A549 (cell line): ENCODE measurements around the gene LEPROT. TPM values are rescaled to one million over a fixed set of nuclear protein-coding genes. Genes with fewer than 3 reads are reported as not detected.

ENCODE experiments used
- ATAC-seq, 2 experiments: fragments of 200-7000 bp in 1 of 2; fragments of >200 bp in 1 of 2; cut with Nextera tagmentation in 1 of 2; cut with Tn5 transposase in 1 of 2; 3 replicates each; pipeline versions ENCODE4 v1.8.0 to v1.9.1; 2018 to 2020; ENCODE audit warnings: mild to moderate bottlenecking in 1 of 2, moderate library complexity in 1 of 2
- CTCF ChIA-PET: fragments of 300-600 bp; sonication (Branson Sonifier 250); formaldehyde crosslinking; extraction: SDS; loops from one replicate; lab custom pipeline; 2021; ENCODE audit warnings: antibody characterized with exemption, inconsistent platforms; lab: Yijun Ruan, JAX
- POLR2A ChIA-PET: fragments of 350-600 bp; formaldehyde crosslinking; extraction: SDS; loops from one replicate; lab custom pipeline; 2021; ENCODE audit warnings: antibody characterized with exemption, inconsistent platforms; lab: Yijun Ruan, JAX
- DNase-seq, 2 experiments: peaks; one replicate each; pipeline versions ENCODE4 v3.0.0 to v3.0.0-alpha.2; 2011 to 2016; ENCODE audit warnings: low read depth in 1 of 2, low spot score in 1 of 2
- FAIRE-seq: peaks from 2 replicates; lab custom pipeline; 2011; peaks lifted over from hg19 to GRCh38; lab: Jason Lieb, UNC
- H3K27ac ChIP-seq, 2 experiments: fragments of >200 bp; sonication (Bioruptor Twin); formaldehyde crosslinking; 3 replicates each; pipeline ENCODE4 v1.5.1; 2016 to 2017
- H3K4me1 ChIP-seq: fragments of >200 bp; sonication (Bioruptor Twin); formaldehyde crosslinking; 3 replicates; pipeline ENCODE4 v1.6.1; 2016
- H3K4me2 ChIP-seq: fragments of >200 bp; sonication (Bioruptor Twin); formaldehyde crosslinking; 3 replicates; pipeline ENCODE4 v1.6.1; 2016
- H3K4me3 ChIP-seq: fragments of >200 bp; sonication (Bioruptor Twin); formaldehyde crosslinking; 3 replicates; pipeline ENCODE4 v1.5.1; 2016
- H3K9me3 ChIP-seq: fragments of >200 bp; sonication (Bioruptor Twin); formaldehyde crosslinking; 3 replicates; pipeline ENCODE4 v1.6.1; 2016
- CBX2 ChIP-seq: fragments of 200-600 bp; sonication (generic); IDR thresholded peaks from 2 replicates; pipeline ENCODE4 v1.6.1; 2016; ENCODE audit warnings: low read depth, mild to moderate bottlenecking, borderline replicate concordance
- CEBPB ChIP-seq, 2 experiments: fragments of >200 bp in 1 of 2; sonication (Bioruptor Twin) in 1 of 2; formaldehyde crosslinking in 1 of 2; IDR thresholded peaks; 2 replicates each; pipeline ENCODE4 v1.6.1; 2012 to 2016
- EP300 ChIP-seq, 2 experiments: fragments of >200 bp; sonication (Bioruptor Twin); formaldehyde crosslinking; IDR thresholded peaks; 2 replicates in 1 of 2; 3 replicates in 1 of 2; pipeline ENCODE4 v1.6.1; 2016 to 2017
- FOSB ChIP-seq: fragments of 250-450 bp; sonication (Bioruptor Pico); IDR thresholded peaks from 2 replicates; pipeline ENCODE4 v1.5.0; 2020; ENCODE audit warnings: mild to moderate bottlenecking, moderate library complexity
- FOSL2 ChIP-seq, 2 experiments: fragments of 450-650 bp in 1 of 2; fragments of >200 bp in 1 of 2; sonication (Bioruptor Twin) in 1 of 2; formaldehyde crosslinking; IDR thresholded peaks; 2 replicates each; pipeline versions ENCODE4 v1.5.0 to v1.6.1; 2016 to 2020; ENCODE audit warnings: mild to moderate bottlenecking in 1 of 2, moderate library complexity in 1 of 2
- FOXS1 ChIP-seq: fragments of 250-450 bp; sonication (Bioruptor Pico); IDR thresholded peaks from 2 replicates; pipeline ENCODE4 v1.5.0; 2020; ENCODE audit warnings: mild to moderate bottlenecking, moderate library complexity
- GATA3 ChIP-seq: IDR thresholded peaks from 2 replicates; pipeline ENCODE4 v1.6.1; 2012; ENCODE audit warnings: borderline replicate concordance
- HDAC2 ChIP-seq: fragments of 200-600 bp; sonication (generic); IDR thresholded peaks from 2 replicates; pipeline ENCODE4 v1.6.1; 2016
- HEYL ChIP-seq: fragments of 250-450 bp; sonication (Bioruptor Pico); IDR thresholded peaks from 2 replicates; pipeline ENCODE4 v1.8.0; 2021; ENCODE audit warnings: mild to moderate bottlenecking, moderate library complexity
- JUNB ChIP-seq: fragments of >200 bp; sonication (Bioruptor Twin); formaldehyde crosslinking; IDR thresholded peaks from 2 replicates; pipeline ENCODE4 v1.6.1; 2016
- KDM1A ChIP-seq: fragments of 200-600 bp; sonication (generic); IDR thresholded peaks from 2 replicates; pipeline ENCODE4 v1.6.1; 2016; ENCODE audit warnings: low read depth, mild to moderate bottlenecking
- MYC ChIP-seq: IDR thresholded peaks from 2 replicates; pipeline ENCODE4 v1.6.1; 2012; ENCODE audit warnings: mild to moderate bottlenecking, inconsistent platforms, low read length, improper control_type of control experiment, borderline replicate concordance
- NR3C1 ChIP-seq: fragments of >200 bp; sonication (Bioruptor Twin); formaldehyde crosslinking; IDR thresholded peaks from 3 replicates; pipeline ENCODE4 v1.6.1; 2017
- POLR2A ChIP-seq: IDR thresholded peaks from 2 replicates; pipeline ENCODE4 v1.6.1; 2012; ENCODE audit warnings: mild to moderate bottlenecking, low read length
- POLR2AphosphoS2 ChIP-seq: conservative IDR thresholded peaks from 2 replicates; pipeline ENCODE4 v1.6.1; 2012; ENCODE audit warnings: low read length, improper control_type of control experiment, inconsistent platforms
- RAD21 ChIP-seq, 2 experiments: fragments of >200 bp in 1 of 2; sonication (Bioruptor Twin) in 1 of 2; formaldehyde crosslinking in 1 of 2; IDR thresholded peaks in 1 of 2; conservative IDR thresholded peaks in 1 of 2; 2 replicates in 1 of 2; 3 replicates in 1 of 2; pipeline ENCODE4 v1.6.1; 2012 to 2018; ENCODE audit warnings: inconsistent platforms in 1 of 2
- RFX5 ChIP-seq: fragments of 450-650 bp; IDR thresholded peaks from 2 replicates; pipeline ENCODE4 v1.7.1; 2014; ENCODE audit warnings: antibody characterized with exemption, mild to moderate bottlenecking, moderate library complexity
- RNF2 ChIP-seq: fragments of 200-600 bp; sonication (generic); IDR thresholded peaks from 2 replicates; pipeline ENCODE4 v1.6.1; 2016; ENCODE audit warnings: low read depth, mild to moderate bottlenecking, antibody characterized with exemption, moderate library complexity, borderline replicate concordance
- SMC3 ChIP-seq: fragments of >200 bp; sonication (Bioruptor Twin); formaldehyde crosslinking; IDR thresholded peaks from 3 replicates; pipeline ENCODE4 v1.6.1; 2018; ENCODE audit warnings: inconsistent platforms
- SREBF2 ChIP-seq: fragments of 450-650 bp; IDR thresholded peaks from 2 replicates; pipeline ENCODE4 v1.6.1; 2014; ENCODE audit warnings: mild to moderate bottlenecking, moderate library complexity
- WGBS: methylation state at CpG from one replicate; pipeline ENCODE4 v1.1.6; 2017; ENCODE audit errors: missing lambda C conversion rate; 5-methylcytosine and 5-hydroxymethylcytosine counted together
- polyA plus RNA-seq, 4 experiments: library from polyadenylated mRNA; depleted of rRNA in 3 of 4; stranded (reverse); fragments of >200 nt; fragmentation: RNase III in 1 of 4; extraction: RNeasy Plus Mini Kit Qiagen cat#74134 plus additional on column Dnase treatment in 1 of 4; gene quantifications; 2 replicates in 3 of 4; 3 replicates in 1 of 4; pipeline ENCODE4 v1.2.3, GENCODE V29; 2011 to 2017
- TF ChIP-seq, protein P1 (sequence below): fragments of 200-600 bp; sonication (generic); IDR thresholded peaks from 2 replicates; pipeline ENCODE4 v1.6.1; 2016; ENCODE audit warnings: antibody characterized with exemption, mild to moderate bottlenecking, moderate library complexity
- TF ChIP-seq, protein P2 (sequence below): fragments of >200 bp; sonication (Bioruptor Twin); formaldehyde crosslinking; IDR thresholded peaks from 3 replicates; pipeline ENCODE4 v1.6.1; 2016
- TF ChIP-seq, protein P3 (sequence below): fragments of >200 bp; sonication (Bioruptor Twin); formaldehyde crosslinking; IDR thresholded peaks from 2 replicates; pipeline ENCODE4 v1.6.1; 2016
- TF ChIP-seq, protein P4 (sequence below): IDR thresholded peaks from 2 replicates; pipeline ENCODE4 v1.6.1; 2012
- TF ChIP-seq, protein P5 (sequence below): IDR thresholded peaks from 2 replicates; pipeline ENCODE4 v1.6.1; 2012; ENCODE audit warnings: low read depth, borderline replicate concordance

Gene LEPROT
- polyA plus RNA-seq, 2 of the 4 experiments (the other 2 are of a cell fraction), result 51.2 to 62.9 TPM

DNA sequence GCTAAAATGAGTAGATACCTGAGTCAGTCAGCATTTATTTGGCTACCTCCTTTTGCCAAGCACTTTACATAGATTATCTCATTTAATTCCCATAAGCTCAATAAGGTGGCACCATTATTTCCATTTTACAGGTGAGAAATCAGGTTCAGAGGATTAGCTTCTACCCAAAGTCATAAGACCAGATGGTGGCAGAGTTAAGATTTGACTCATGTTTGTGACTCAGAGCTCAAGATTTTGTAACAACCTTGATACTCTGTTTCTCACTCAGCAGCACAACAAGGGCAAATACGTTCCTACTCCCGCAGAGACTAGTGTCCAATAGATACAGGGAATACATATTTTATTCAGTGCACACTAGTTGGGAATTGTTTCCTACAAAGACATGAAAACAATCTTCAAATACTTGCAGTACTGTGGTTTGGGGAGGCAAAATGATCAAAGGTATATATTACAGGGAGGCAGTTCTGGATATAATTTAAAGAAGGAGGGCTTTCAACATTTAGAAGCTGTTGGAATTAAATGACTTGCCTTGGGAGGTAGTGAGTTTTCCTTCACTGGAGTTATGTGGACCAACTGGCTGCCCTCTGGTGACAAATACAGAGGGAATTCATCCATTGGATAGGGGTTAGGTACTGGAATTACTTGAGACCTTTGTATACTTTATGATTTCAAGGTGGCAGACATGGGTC, 3.6 kb downstream of the LEPROT start:
- DNase-seq (peak; percentile 56 to 73), ATAC-seq (0 out of 6 replicates have a peak, but pooled peaks of 1 of the 2 experiments have one; percentile 17)
- CTCF ChIA-PET, result interaction anchor here (1.6 kb wide), 1 partner anchor 264 kb away, joined by 8 read pairs; no protein-coding TSS in a partner anchor

DNA sequence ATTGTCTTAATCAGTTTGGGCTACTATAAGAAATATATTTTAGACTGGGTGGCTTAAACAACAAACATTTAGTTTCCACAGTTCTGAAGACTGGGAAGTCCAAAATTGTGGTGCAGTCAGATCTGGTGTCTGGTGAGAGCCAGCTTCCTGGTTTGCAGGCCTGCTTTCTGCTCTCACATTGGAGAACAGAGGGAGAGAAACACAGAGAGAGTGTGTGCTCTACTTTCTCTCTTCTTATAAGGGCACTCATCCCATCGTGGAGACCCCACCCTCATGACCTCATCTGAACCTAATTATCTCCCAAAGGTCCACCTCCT, 4.1 kb downstream of the LEPROT start:
- Histone ChIP-seq H3K27ac (peak overlapping the region; percentile 87 to 90), H3K4me2 (peak overlapping the region; percentile 89), H3K9me3 (no peaks in the 10 kb centered on the region)
- no peak for DNase-seq
- no peak for FAIRE-seq
- POLR2A ChIA-PET, result no interaction called here
- CTCF ChIA-PET, result interaction anchor here (1.6 to 1.8 kb wide), 2 partner anchors 263 kb away, joined by 5 to 8 read pairs; no protein-coding TSS in a partner anchor
- 9% methylated on average over 1 of the region's 1 CpG for WGBS
- ATAC-seq, result no peak
- no peak for TF ChIP-seq POLR2A
- TF ChIP-seq, all 56 proteins: peak for 0
- H3K4me1 ChIP-seq, result peaks cover 55% of the 10 kb centered on the region
- H3K4me3 ChIP-seq, result no peak overlapping the region

More for the DNA sequence above, 3.6 kb downstream of the LEPROT start:
- peak overlapping the region; percentile 89 for H3K4me2 ChIP-seq
- no peaks in the 10 kb centered on the region for H3K9me3 ChIP-seq
- no peak for FAIRE-seq
- WGBS, result 0% methylated on average over 2 of the region's 2 CpGs
- H3K27ac ChIP-seq, result peak overlapping the region; percentile 87 to 90
- H3K4me3 ChIP-seq, result no peak overlapping the region
- peaks cover 55% of the 10 kb centered on the region for H3K4me1 ChIP-seq
- TF ChIP-seq EP300 (IDR thresholded peaks at IDR 0.05) (peak in 1 of 2 experiments; percentile 18; a peak in 1 of 5 replicates), RAD21 (conservative IDR thresholded peaks at IDR 0.05 in 1 of 2, IDR thresholded peaks at IDR 0.05 in 1 of 2) (peak in 1 of 2 experiments; percentile 6; a peak in 1 of 5 replicates), HEYL (no peak), CEBPB (IDR thresholded peaks at IDR 0.05) (peak; percentile 30 to 80; a peak in 2 of 4 replicates), JUNB (peak; percentile 72), FOSL2 (IDR thresholded peaks at IDR 0.05) (peak; percentile 85), FOSL2 (CRISPR knock-in tag; IDR thresholded peaks at IDR 0.05) (peak; percentile 91), GATA3 (peak; percentile 55; the same call in 1 of the 2 replicates)
- TF ChIP-seq, protein P1, sequence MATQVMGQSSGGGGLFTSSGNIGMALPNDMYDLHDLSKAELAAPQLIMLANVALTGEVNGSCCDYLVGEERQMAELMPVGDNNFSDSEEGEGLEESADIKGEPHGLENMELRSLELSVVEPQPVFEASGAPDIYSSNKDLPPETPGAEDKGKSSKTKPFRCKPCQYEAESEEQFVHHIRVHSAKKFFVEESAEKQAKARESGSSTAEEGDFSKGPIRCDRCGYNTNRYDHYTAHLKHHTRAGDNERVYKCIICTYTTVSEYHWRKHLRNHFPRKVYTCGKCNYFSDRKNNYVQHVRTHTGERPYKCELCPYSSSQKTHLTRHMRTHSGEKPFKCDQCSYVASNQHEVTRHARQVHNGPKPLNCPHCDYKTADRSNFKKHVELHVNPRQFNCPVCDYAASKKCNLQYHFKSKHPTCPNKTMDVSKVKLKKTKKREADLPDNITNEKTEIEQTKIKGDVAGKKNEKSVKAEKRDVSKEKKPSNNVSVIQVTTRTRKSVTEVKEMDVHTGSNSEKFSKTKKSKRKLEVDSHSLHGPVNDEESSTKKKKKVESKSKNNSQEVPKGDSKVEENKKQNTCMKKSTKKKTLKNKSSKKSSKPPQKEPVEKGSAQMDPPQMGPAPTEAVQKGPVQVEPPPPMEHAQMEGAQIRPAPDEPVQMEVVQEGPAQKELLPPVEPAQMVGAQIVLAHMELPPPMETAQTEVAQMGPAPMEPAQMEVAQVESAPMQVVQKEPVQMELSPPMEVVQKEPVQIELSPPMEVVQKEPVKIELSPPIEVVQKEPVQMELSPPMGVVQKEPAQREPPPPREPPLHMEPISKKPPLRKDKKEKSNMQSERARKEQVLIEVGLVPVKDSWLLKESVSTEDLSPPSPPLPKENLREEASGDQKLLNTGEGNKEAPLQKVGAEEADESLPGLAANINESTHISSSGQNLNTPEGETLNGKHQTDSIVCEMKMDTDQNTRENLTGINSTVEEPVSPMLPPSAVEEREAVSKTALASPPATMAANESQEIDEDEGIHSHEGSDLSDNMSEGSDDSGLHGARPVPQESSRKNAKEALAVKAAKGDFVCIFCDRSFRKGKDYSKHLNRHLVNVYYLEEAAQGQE, result no peak
- TF ChIP-seq, all 56 proteins: peak for 6
- POLR2A ChIA-PET, result no interaction called here

DNA sequence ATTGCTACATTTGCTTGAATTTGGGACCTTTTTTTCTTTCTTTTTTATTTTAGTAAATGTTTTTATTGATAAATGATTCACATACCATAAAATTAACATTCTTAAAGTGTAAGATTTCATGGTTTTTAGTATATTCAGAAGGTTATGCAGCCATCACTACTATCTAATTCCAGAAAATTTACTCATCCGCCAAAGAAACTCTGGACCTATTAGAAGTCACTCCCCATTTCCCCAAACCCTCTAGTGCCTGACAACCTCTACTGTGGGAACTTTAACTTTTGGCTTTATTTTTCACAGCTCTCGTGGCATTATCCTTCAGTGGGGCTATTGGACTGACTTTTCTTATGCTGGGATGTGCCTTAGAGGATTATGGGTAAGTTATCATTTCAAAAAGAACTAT, 4.5 kb downstream of the LEPROT start:
- ChIA-PET CTCF (interaction anchor here (1.8 kb wide), 1 partner anchor 263 kb away, joined by 5 read pairs; no protein-coding TSS in a partner anchor), POLR2A (no interaction called here)
- peak overlapping the region; percentile 89 for H3K4me2 ChIP-seq
- H3K4me3 ChIP-seq, result no peak overlapping the region
- peaks cover 60% of the 10 kb centered on the region for H3K4me1 ChIP-seq
- ATAC-seq (no peak), DNase-seq (no peak), FAIRE-seq (no peak)
- peak overlapping the region; percentile 87 to 90 for H3K27ac ChIP-seq
- WGBS, result 89% methylated on average over 2 of the region's 2 CpGs
- no peaks in the 10 kb centered on the region for H3K9me3 ChIP-seq
- TF ChIP-seq SMC3 (no peak), SREBF2 (no peak), FOSB (no peak), CBX2 (no peak), RNF2 (no peak), FOSL2 (IDR thresholded peaks at IDR 0.05) (no peak), FOSL2 (CRISPR knock-in tag; IDR thresholded peaks at IDR 0.05) (no peak), HDAC2 (no peak), RFX5 (no peak), JUNB (no peak), FOXS1 (CRISPR knock-in tag) (no peak), POLR2AphosphoS2 (no peak), NR3C1 (no peak), GATA3 (no peak), KDM1A (no peak), MYC (no peak)
- TF ChIP-seq, protein P2, sequence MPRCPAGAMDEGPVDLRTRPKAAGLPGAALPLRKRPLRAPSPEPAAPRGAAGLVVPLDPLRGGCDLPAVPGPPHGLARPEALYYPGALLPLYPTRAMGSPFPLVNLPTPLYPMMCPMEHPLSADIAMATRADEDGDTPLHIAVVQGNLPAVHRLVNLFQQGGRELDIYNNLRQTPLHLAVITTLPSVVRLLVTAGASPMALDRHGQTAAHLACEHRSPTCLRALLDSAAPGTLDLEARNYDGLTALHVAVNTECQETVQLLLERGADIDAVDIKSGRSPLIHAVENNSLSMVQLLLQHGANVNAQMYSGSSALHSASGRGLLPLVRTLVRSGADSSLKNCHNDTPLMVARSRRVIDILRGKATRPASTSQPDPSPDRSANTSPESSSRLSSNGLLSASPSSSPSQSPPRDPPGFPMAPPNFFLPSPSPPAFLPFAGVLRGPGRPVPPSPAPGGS, result no peak
- TF ChIP-seq, protein P3, sequence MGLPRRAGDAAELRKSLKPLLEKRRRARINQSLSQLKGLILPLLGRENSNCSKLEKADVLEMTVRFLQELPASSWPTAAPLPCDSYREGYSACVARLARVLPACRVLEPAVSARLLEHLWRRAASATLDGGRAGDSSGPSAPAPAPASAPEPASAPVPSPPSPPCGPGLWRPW, result no peak
- TF ChIP-seq, protein P4, sequence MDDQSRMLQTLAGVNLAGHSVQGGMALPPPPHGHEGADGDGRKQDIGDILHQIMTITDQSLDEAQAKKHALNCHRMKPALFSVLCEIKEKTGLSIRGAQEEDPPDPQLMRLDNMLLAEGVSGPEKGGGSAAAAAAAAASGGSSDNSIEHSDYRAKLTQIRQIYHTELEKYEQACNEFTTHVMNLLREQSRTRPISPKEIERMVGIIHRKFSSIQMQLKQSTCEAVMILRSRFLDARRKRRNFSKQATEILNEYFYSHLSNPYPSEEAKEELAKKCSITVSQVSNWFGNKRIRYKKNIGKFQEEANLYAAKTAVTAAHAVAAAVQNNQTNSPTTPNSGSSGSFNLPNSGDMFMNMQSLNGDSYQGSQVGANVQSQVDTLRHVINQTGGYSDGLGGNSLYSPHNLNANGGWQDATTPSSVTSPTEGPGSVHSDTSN, result no peak
- TF ChIP-seq, protein P5, sequence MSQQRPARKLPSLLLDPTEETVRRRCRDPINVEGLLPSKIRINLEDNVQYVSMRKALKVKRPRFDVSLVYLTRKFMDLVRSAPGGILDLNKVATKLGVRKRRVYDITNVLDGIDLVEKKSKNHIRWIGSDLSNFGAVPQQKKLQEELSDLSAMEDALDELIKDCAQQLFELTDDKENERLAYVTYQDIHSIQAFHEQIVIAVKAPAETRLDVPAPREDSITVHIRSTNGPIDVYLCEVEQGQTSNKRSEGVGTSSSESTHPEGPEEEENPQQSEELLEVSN, result no peak
